OCI-LY3 (cell line): ENCODE measurements around the gene ESRRA.

ENCODE experiments used
- H2AFZ ChIP-seq: fragments of 200-600, 300-600 bp; shearing (Covaris generic); 2 replicates; pipeline ENCODE4 v1.6.0; 2014; ENCODE audit warnings: antibody characterized with exemption, low read depth, low read length
- H3K27ac ChIP-seq: fragments of 200-600, 300-600 bp; sonication (generic); 2 replicates; pipeline ENCODE4 v1.5.1; 2014; ENCODE audit warnings: mild to moderate bottlenecking, low read length, moderate library complexity, mixed read lengths
- H3K27me3 ChIP-seq: fragments of 200-600, 300-600 bp; sonication (generic); 2 replicates; pipeline ENCODE4 v1.6.1; 2014; ENCODE audit warnings: low read depth, low read length, mixed read lengths
- H3K36me3 ChIP-seq: fragments of 200-600, 300-600 bp; sonication (generic); replicated peaks from 2 replicates; pipeline ENCODE3; 2014; ENCODE audit warnings: low read depth, low read length, mixed read lengths
- H3K4me1 ChIP-seq: fragments of 300-600, 200-600 bp; sonication (generic); 2 replicates; pipeline ENCODE4 v1.6.1; 2014; ENCODE audit warnings: low read length, mixed read lengths
- H3K4me2 ChIP-seq: fragments of 200-600, 300-600 bp; sonication (generic); 2 replicates; pipeline ENCODE4 v1.6.1; 2014; ENCODE audit warnings: low read length, mixed read lengths
- H3K4me3 ChIP-seq: fragments of 300-600, 200-600 bp; sonication (generic); 2 replicates; pipeline ENCODE4 v1.5.1; 2014; ENCODE audit warnings: antibody characterized with exemption, mild to moderate bottlenecking, low read length, moderate library complexity
- H3K79me2 ChIP-seq: fragments of 300-600, 200-600 bp; shearing (Covaris generic); 2 replicates; pipeline ENCODE4 v1.6.1; 2014; ENCODE audit warnings: mild to moderate bottlenecking, low read length, mixed read lengths
- H3K9ac ChIP-seq: fragments of 300-600, 200-600 bp; shearing (Covaris generic); 2 replicates; pipeline ENCODE4 v1.6.0; 2014; ENCODE audit warnings: mild to moderate bottlenecking, low read length, moderate library complexity
- H3K9me3 ChIP-seq: fragments of 200-600, 300-600 bp; shearing (Covaris generic); 2 replicates; pipeline ENCODE4 v1.6.1; 2014; ENCODE audit warnings: low read length, mixed read lengths; ENCODE audit not compliant: insufficient read depth
- H4K20me1 ChIP-seq: fragments of 200-600, 300-600 bp; sonication (generic); 2 replicates; pipeline ENCODE4 v1.6.1; 2016; ENCODE audit warnings: low read length, mixed read lengths; ENCODE audit not compliant: insufficient read depth
- CTCF ChIP-seq: fragments of 200-600, 300-600 bp; sonication (generic); IDR thresholded peaks from 2 replicates; pipeline ENCODE4 v1.5.1; 2014; ENCODE audit warnings: antibody characterized with exemption, low read length, low read depth
- EZH2phosphoT487 ChIP-seq: fragments of 200-600 bp; shearing (Covaris generic); IDR thresholded peaks from 2 replicates; pipeline ENCODE4 v1.6.1; 2018; ENCODE audit warnings: antibody characterized with exemption, mixed run types, low read depth

ESRRA gene

GRCh38 chr11:64364435-64364834, 59.1 kb downstream of the ESRRA start:
- no peak overlapping the region for H3K4me2 ChIP-seq
- no peak overlapping the region for H2AFZ ChIP-seq
- no peaks in the 10 kb centered on the region for H3K9me3 ChIP-seq
- H3K79me2 ChIP-seq: peaks cover 5% of the 10 kb centered on the region
- no peak overlapping the region for H3K9ac ChIP-seq
- peaks cover 46% of the 10 kb centered on the region for H3K36me3 ChIP-seq
- H3K27ac ChIP-seq: no peak overlapping the region
- H4K20me1 ChIP-seq: no peaks in the 10 kb centered on the region
- no peaks in the 10 kb centered on the region for H3K27me3 ChIP-seq
- H3K4me1 ChIP-seq: peaks cover 35% of the 10 kb centered on the region
- TF ChIP-seq EZH2phosphoT487 (no peak), CTCF (no peak)
- H3K4me3 ChIP-seq: no peak overlapping the region

GRCh38 chr11:64364911-64365310, 59.6 kb downstream of the ESRRA start:
- H3K36me3 ChIP-seq: peaks cover 50% of the 10 kb centered on the region
- no peak overlapping the region for H3K9ac ChIP-seq
- no peaks in the 10 kb centered on the region for H3K9me3 ChIP-seq
- TF ChIP-seq EZH2phosphoT487 (no peak), CTCF (no peak)
- H3K4me1 ChIP-seq: peaks cover 30% of the 10 kb centered on the region
- H4K20me1 ChIP-seq: no peaks in the 10 kb centered on the region
- H2AFZ ChIP-seq: no peak overlapping the region
- no peak overlapping the region for H3K4me3 ChIP-seq
- no peak overlapping the region for H3K4me2 ChIP-seq
- H3K27me3 ChIP-seq: no peaks in the 10 kb centered on the region
- no peak overlapping the region for H3K27ac ChIP-seq
- no peaks in the 10 kb centered on the region; the same call in 1 of the 2 replicates for H3K79me2 ChIP-seq
